NCI-H345 treated with DMSO at 0.1 percent for 48 hours (cell line): ENCODE results near the gene TXNL4A.

Experiments used
- DNase-seq: peaks from one replicate; lab custom pipeline; 2025; ENCODE audit not compliant: unreplicated experiment; lab: John Stamatoyannopoulos, UW

TXNL4A gene

GRCh38 chr18:79936641-79937040 lies 51.7 kb downstream of the TXNL4A start:
- no peak for DNase-seq

GRCh38 chr18:79935925-79936324 lies 52.4 kb downstream of the TXNL4A start:
- no peak for DNase-seq

GRCh38 chr18:79935499-79935898 lies 52.9 kb downstream of the TXNL4A start:
- DNase-seq = no peak

- DNase-seq = no peak
Observed at GRCh38 chr18:79935098-79935480, 53.3 kb downstream of the TXNL4A start.

GRCh38 chr18:79934311-79935097 lies 53.9 kb downstream of the TXNL4A start:
- DNase-seq = no peak

- DNase-seq = no peak
Observed at GRCh38 chr18:79933765-79934164, 54.6 kb downstream of the TXNL4A start.

GRCh38 chr18:79932907-79933306 lies 55.5 kb downstream of the TXNL4A start:
- DNase-seq = no peak

GRCh38 chr18:79931475-79931874 lies 56.9 kb downstream of the TXNL4A start:
- no peak for DNase-seq

- no peak for DNase-seq
Observed at GRCh38 chr18:79930020-79930642, 58.2 kb downstream of the TXNL4A start.

- DNase-seq = no peak
Observed at GRCh38 chr18:79928563-79928960, 59.8 kb downstream of the TXNL4A start.

- DNase-seq = no peak
Observed at GRCh38 chr18:79927607-79928562, 60.5 kb downstream of the TXNL4A start.

- no peak for DNase-seq
Observed at GRCh38 chr18:79926715-79927606, 61.4 kb downstream of the TXNL4A start.

GRCh38 chr18:79926306-79926705 lies 62.1 kb downstream of the TXNL4A start:
- no peak for DNase-seq

- peak; percentile 67 for DNase-seq
Observed at GRCh38 chr18:79924814-79925731, 63.3 kb downstream of the TXNL4A start.

GRCh38 chr18:79923896-79924585 lies 64.3 kb downstream of the TXNL4A start:
- DNase-seq = no peak

- no peak for DNase-seq
Observed at GRCh38 chr18:79922971-79923411, 65.4 kb downstream of the TXNL4A start.

- no peak for DNase-seq
Observed at GRCh38 chr18:79921984-79922965, 66.1 kb downstream of the TXNL4A start.
